Measurements from ENCODE around the gene PRKN.

DNA sequence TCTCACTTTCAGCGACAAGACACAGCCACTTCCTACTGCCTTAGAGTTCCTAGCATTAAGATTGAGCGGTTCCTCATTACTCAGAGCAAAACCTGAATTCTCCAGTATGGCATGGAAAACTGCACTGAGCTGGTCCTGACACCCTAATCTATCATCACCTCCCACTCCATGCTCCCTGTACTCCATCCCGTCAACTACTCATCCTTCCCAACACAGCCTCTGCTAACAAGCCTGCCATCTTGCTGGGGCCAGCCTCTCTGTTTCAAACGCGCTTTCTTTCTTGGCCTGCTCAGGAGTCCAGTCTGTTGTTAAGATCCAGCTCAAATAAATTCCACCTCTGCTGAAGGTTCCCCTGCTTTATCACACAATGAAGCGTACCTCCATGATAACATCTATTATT is 12.0 kb downstream of the PRKN start:
- TF ChIP-seq, protein P1, sequence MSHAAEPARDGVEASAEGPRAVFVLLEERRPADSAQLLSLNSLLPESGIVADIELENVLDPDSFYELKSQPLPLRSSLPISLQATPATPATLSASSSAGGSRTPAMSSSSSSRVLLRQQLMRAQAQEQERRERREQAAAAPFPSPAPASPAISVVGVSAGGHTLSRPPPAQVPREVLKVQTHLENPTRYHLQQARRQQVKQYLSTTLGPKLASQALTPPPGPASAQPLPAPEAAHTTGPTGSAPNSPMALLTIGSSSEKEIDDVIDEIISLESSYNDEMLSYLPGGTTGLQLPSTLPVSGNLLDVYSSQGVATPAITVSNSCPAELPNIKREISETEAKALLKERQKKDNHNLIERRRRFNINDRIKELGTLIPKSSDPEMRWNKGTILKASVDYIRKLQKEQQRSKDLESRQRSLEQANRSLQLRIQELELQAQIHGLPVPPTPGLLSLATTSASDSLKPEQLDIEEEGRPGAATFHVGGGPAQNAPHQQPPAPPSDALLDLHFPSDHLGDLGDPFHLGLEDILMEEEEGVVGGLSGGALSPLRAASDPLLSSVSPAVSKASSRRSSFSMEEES (CRISPR knock-in tag; IDR thresholded peaks at IDR 0.05): no peak
- no peak for TF ChIP-seq JUNB (CRISPR knock-in tag; conservative IDR thresholded peaks at IDR 0.05)
- TF ChIP-seq TCF7L2 (IDR thresholded peaks at IDR 0.05; ENCODE audit: low read depth, low read length): no peak
- no peak for TF ChIP-seq JUN (IDR thresholded peaks at IDR 0.05; ENCODE audit: borderline replicate concordance, low read depth, low read length)
- no peak for TF ChIP-seq JUN (CRISPR knock-in tag; IDR thresholded peaks at IDR 0.05; ENCODE audit: borderline replicate concordance)
- TF ChIP-seq, protein P2, sequence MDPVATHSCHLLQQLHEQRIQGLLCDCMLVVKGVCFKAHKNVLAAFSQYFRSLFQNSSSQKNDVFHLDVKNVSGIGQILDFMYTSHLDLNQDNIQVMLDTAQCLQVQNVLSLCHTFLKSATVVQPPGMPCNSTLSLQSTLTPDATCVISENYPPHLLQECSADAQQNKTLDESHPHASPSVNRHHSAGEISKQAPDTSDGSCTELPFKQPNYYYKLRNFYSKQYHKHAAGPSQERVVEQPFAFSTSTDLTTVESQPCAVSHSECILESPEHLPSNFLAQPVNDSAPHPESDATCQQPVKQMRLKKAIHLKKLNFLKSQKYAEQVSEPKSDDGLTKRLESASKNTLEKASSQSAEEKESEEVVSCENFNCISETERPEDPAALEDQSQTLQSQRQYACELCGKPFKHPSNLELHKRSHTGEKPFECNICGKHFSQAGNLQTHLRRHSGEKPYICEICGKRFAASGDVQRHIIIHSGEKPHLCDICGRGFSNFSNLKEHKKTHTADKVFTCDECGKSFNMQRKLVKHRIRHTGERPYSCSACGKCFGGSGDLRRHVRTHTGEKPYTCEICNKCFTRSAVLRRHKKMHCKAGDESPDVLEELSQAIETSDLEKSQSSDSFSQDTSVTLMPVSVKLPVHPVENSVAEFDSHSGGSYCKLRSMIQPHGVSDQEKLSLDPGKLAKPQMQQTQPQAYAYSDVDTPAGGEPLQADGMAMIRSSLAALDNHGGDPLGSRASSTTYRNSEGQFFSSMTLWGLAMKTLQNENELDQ (CRISPR knock-in tag; IDR thresholded peaks at IDR 0.05; ENCODE audit: borderline replicate concordance): no peak
- TF ChIP-seq, protein P3, sequence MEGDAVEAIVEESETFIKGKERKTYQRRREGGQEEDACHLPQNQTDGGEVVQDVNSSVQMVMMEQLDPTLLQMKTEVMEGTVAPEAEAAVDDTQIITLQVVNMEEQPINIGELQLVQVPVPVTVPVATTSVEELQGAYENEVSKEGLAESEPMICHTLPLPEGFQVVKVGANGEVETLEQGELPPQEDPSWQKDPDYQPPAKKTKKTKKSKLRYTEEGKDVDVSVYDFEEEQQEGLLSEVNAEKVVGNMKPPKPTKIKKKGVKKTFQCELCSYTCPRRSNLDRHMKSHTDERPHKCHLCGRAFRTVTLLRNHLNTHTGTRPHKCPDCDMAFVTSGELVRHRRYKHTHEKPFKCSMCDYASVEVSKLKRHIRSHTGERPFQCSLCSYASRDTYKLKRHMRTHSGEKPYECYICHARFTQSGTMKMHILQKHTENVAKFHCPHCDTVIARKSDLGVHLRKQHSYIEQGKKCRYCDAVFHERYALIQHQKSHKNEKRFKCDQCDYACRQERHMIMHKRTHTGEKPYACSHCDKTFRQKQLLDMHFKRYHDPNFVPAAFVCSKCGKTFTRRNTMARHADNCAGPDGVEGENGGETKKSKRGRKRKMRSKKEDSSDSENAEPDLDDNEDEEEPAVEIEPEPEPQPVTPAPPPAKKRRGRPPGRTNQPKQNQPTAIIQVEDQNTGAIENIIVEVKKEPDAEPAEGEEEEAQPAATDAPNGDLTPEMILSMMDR (IDR thresholded peaks at IDR 0.05 in 2 of 3, conservative IDR thresholded peaks at IDR 0.05 in 1 of 3; ENCODE audit: insufficient read depth in 2 of 3, low read depth in 1 of 3, low read length in 3 of 3): no peak
- TF ChIP-seq YY1 (IDR thresholded peaks at IDR 0.05; ENCODE audit: borderline replicate concordance in 1 of 3, control insufficient read depth in 1 of 3, extremely low read depth in 1 of 3, insufficient read depth in 3 of 3, insufficient read length in 1 of 3, insufficient replicate concordance in 2 of 3, low read depth in 1 of 3, low read length in 2 of 3): no peak
- no peak for TF ChIP-seq ZNF354B (CRISPR knock-in tag; IDR thresholded peaks at IDR 0.05)
- no peak for TF ChIP-seq XRCC5 (IDR thresholded peaks at IDR 0.05; ENCODE audit: low read depth, low read length)
